ENCODE results near the gene TERT. TPM values are rescaled to one million over a fixed set of nuclear protein-coding genes. Genes with fewer than 3 reads are reported as not detected.

The TERT gene
- total RNA-seq, 2 experiments from 2014 or later: 0.55 to 0.84 TPM

DNA sequence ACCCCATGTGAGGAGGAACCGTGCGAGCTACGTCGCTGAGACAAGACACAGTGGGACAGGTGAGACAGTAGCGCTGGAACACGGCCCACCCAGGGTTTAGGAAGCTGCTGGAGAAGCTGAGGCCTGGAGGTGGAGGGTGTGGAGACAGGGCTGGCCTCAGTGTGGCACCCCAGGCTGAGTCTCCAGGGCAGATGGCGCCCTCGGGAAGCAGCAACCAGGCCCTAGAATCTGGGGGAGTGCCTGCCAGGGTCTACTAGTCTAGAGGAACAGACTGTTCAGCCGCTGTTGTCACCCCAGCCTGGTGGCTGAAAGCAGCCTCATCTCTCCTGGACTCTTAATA lies 4.6 kb upstream of the TERT start:
- peaks cover 4% of the 10 kb centered on the region for H3K4me1 Mint-ChIP-seq (ENCODE audit: low read depth)
- H3K27me3 ChIP-seq (ENCODE audit: control insufficient read depth in 1 of 2, insufficient read depth in 2 of 2, low read length in 2 of 2): no peaks in the 10 kb centered on the region
- ChIA-PET POLR2A (no interaction called here), CTCF (no interaction called here)
- H3K36me3 Mint-ChIP-seq (ENCODE audit: low read depth): no peaks in the 10 kb centered on the region
- H3K9me3 Mint-ChIP-seq: no peaks in the 10 kb centered on the region
- intact Hi-C loops (cut with DNase I, micrococcal nuclease): loop anchor here in 1 of 2 experiments (2.0 to 10.0 kb wide), 2 partner anchors 13 to 45 kb away; partner anchors contain the start of gene CLPTM1L
- no peak for ATAC-seq (ENCODE audit: poor library complexity)
- no peaks in the 10 kb centered on the region for H3K36me3 ChIP-seq (ENCODE audit: insufficient read depth, low read length)
- H3K4me3 Mint-ChIP-seq: no peak overlapping the region
- DNase-seq: peak in 3 of 14 experiments; percentile 3 to 31 (median 21)
- H3K27me3 Mint-ChIP-seq: no peaks in the 10 kb centered on the region
- no peak overlapping the region for H3K27ac ChIP-seq (ENCODE audit: low read depth in 1 of 2, low read length in 2 of 2)
- no peak overlapping the region for H3K4me3 ChIP-seq (ENCODE audit: low read length)
- TF ChIP-seq, protein P1, sequence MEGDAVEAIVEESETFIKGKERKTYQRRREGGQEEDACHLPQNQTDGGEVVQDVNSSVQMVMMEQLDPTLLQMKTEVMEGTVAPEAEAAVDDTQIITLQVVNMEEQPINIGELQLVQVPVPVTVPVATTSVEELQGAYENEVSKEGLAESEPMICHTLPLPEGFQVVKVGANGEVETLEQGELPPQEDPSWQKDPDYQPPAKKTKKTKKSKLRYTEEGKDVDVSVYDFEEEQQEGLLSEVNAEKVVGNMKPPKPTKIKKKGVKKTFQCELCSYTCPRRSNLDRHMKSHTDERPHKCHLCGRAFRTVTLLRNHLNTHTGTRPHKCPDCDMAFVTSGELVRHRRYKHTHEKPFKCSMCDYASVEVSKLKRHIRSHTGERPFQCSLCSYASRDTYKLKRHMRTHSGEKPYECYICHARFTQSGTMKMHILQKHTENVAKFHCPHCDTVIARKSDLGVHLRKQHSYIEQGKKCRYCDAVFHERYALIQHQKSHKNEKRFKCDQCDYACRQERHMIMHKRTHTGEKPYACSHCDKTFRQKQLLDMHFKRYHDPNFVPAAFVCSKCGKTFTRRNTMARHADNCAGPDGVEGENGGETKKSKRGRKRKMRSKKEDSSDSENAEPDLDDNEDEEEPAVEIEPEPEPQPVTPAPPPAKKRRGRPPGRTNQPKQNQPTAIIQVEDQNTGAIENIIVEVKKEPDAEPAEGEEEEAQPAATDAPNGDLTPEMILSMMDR (IDR thresholded peaks at IDR 0.05): no peak
- no peaks in the 10 kb centered on the region for H3K9me3 ChIP-seq (ENCODE audit: control insufficient read depth in 1 of 2, insufficient read depth in 1 of 2, low read length in 2 of 2)
- H3K27ac Mint-ChIP-seq: no peak overlapping the region
- H3K4me1 ChIP-seq (ENCODE audit: insufficient read depth, low read length): peaks cover 7% of the 10 kb centered on the region

DNA sequence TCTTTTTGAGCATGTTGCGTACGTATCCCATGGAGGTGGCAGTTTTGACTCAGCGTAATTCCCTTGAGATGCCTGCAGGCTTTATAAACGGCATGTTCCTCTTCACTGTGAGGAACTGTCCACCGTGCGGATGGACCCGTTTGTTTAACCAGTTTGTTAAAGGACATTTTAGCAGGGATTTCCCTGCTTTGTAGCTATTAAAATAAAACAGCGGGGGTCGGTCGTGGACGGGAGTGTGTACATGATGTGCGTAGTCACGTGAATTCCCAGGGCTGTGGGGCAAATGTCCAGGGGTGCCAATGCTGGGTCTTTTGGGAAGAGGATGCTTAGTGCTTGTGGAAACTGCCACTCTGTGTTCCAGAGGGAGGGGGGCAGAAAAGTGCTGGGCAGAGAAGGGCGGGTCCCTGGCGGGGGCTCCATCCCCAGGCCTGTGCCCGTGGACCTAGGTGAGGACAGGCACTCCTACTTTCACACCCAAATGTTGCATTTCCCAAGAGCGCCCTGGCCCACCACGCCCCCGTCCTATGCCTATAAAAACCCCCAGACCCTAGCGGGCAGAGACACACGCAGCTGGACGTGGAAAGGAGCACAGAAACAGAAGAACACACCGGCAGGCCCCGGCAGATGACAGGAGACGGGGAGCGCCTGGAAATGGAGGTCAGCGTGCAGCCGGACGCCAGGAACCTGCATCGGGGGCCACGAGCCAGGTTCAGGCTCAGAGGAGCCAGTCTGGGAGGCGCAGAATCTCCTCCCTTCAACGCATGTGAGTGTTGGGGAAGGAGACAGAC lies 4.0 kb upstream of the TERT start:
- H3K27ac ChIP-seq (ENCODE audit: low read depth in 1 of 2, low read length in 2 of 2): no peak overlapping the region
- intact Hi-C loops (cut with DNase I, micrococcal nuclease): loop anchor here in 1 of 2 experiments (2.0 to 10.0 kb wide), 2 partner anchors 14 to 46 kb away; partner anchors contain the start of gene CLPTM1L
- Mint-ChIP-seq H3K36me3 (ENCODE audit: low read depth) (no peaks in the 10 kb centered on the region), H3K27ac (no peak overlapping the region), H3K4me3 (no peak overlapping the region), H3K27me3 (no peaks in the 10 kb centered on the region), H3K4me1 (ENCODE audit: low read depth) (peaks cover 4% of the 10 kb centered on the region), H3K9me3 (no peaks in the 10 kb centered on the region)
- H3K4me3 ChIP-seq (ENCODE audit: low read length): no peak overlapping the region
- DNase-seq: peak in 1 of 14 experiments; percentile 17
- TF ChIP-seq, protein P1 (IDR thresholded peaks at IDR 0.05): no peak
- ATAC-seq (ENCODE audit: poor library complexity): no peak
- H3K4me1 ChIP-seq (ENCODE audit: insufficient read depth, low read length): peaks cover 13% of the 10 kb centered on the region
- POLR2A ChIA-PET: no interaction called here
- H3K36me3 ChIP-seq (ENCODE audit: insufficient read depth, low read length): no peaks in the 10 kb centered on the region
- H3K27me3 ChIP-seq (ENCODE audit: control insufficient read depth in 1 of 2, insufficient read depth in 2 of 2, low read length in 2 of 2): no peaks in the 10 kb centered on the region
- no peaks in the 10 kb centered on the region for H3K9me3 ChIP-seq (ENCODE audit: control insufficient read depth in 1 of 2, insufficient read depth in 1 of 2, low read length in 2 of 2)
- CTCF ChIA-PET: no interaction called here

DNA sequence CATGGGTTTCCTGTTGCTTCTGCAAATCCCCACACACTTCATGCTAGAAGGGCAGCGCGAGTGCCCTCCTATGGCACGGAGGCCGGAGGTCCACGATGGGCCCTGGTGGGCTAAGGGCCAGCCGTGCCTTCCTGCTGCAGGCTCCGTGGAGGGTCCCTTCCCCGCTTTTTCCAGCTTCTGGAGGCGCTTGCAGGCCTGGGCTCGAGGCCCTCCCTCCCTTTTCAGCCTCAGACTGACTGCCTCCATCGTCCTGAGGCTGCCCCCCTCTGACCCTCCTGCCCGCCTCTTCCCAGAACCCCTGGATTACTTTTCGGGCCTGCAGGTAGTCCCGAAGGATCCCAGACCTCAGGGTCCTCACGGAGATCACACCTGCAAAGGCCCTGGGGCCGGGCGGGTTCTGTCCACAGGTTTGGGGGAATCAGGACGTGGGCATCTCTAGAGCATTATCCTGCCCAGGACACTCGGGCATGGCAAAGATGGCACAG lies 3.2 kb upstream of the TERT start:
- DNase-seq (peak in 3 of 14 experiments; percentile 1 to 27 (median 9)), ATAC-seq (ENCODE audit: poor library complexity) (no peak)
- CTCF ChIA-PET: no interaction called here
- H3K4me3 Mint-ChIP-seq: no peak overlapping the region
- no peaks in the 10 kb centered on the region for H3K27me3 ChIP-seq (ENCODE audit: control insufficient read depth in 1 of 2, insufficient read depth in 2 of 2, low read length in 2 of 2)
- peaks cover 4% of the 10 kb centered on the region for H3K4me1 Mint-ChIP-seq (ENCODE audit: low read depth)
- no peaks in the 10 kb centered on the region for H3K36me3 Mint-ChIP-seq (ENCODE audit: low read depth)
- peaks cover 21% of the 10 kb centered on the region for H3K4me1 ChIP-seq (ENCODE audit: insufficient read depth, low read length)
- POLR2A ChIA-PET: interaction anchor here (1.0 kb wide), 1 partner anchor 17 kb away, joined by 3 read pairs; no protein-coding TSS in a partner anchor
- H3K9me3 Mint-ChIP-seq: no peaks in the 10 kb centered on the region
- TF ChIP-seq, protein P1 (IDR thresholded peaks at IDR 0.05): no peak
- H3K36me3 ChIP-seq (ENCODE audit: insufficient read depth, low read length): no peaks in the 10 kb centered on the region
- intact Hi-C loops (cut with DNase I, micrococcal nuclease): loop anchor here in 1 of 2 experiments (2.0 to 10.0 kb wide), 2 partner anchors 15 to 47 kb away; partner anchors contain the start of gene CLPTM1L
- no peak overlapping the region for H3K27ac ChIP-seq (ENCODE audit: low read depth in 1 of 2, low read length in 2 of 2)
- H3K9me3 ChIP-seq (ENCODE audit: control insufficient read depth in 1 of 2, insufficient read depth in 1 of 2, low read length in 2 of 2): no peaks in the 10 kb centered on the region
- H3K4me3 ChIP-seq (ENCODE audit: low read length): no peak overlapping the region
- no peak overlapping the region for H3K27ac Mint-ChIP-seq
- H3K27me3 Mint-ChIP-seq: no peaks in the 10 kb centered on the region

Measured in CD4-positive, alpha-beta T cell (primary cell).